H9 (cell line): ENCODE measurements around the gene LUZP2. TPM values are rescaled to one million over a fixed set of nuclear protein-coding genes. Genes with fewer than 3 reads are reported as not detected.

Experiments
- DNase-seq: peaks from one replicate; pipeline ENCODE4 v3.0.0-alpha.2; 2017
- H2AFZ ChIP-seq: one replicate; pipeline ENCODE4 v1.6.1; 2013; ENCODE audit warnings: mild to moderate bottlenecking, low read length, control low read depth, moderate library complexity
- H2AK5ac ChIP-seq: 2 replicates; pipeline ENCODE4 v1.6.1; 2013; ENCODE audit warnings: low read length, control low read depth, mixed read lengths; ENCODE audit not compliant: insufficient read length
- H2BK120ac ChIP-seq: one replicate; pipeline ENCODE4 v1.6.1; 2013; ENCODE audit warnings: low read depth, mild to moderate bottlenecking, low read length, control low read depth, inconsistent platforms; ENCODE audit not compliant: poor library complexity, severe bottlenecking
- H2BK12ac ChIP-seq: 2 replicates; pipeline ENCODE4 v1.6.1; 2013; ENCODE audit warnings: low read length, control low read depth, mixed read lengths, low read depth; ENCODE audit not compliant: insufficient read length
- H2BK15ac ChIP-seq: 2 replicates; pipeline ENCODE4 v1.6.1; 2013; ENCODE audit warnings: low read depth, low read length, control low read depth
- H2BK20ac ChIP-seq: one replicate; pipeline ENCODE4 v1.6.1; 2013; ENCODE audit warnings: low read depth, mild to moderate bottlenecking, low read length, control low read depth, inconsistent platforms; ENCODE audit not compliant: poor library complexity, severe bottlenecking
- H2BK5ac ChIP-seq: 2 replicates; pipeline ENCODE4 v1.6.1; 2013; ENCODE audit warnings: low read length, control low read depth, mixed read lengths; ENCODE audit not compliant: insufficient read length
- H3K14ac ChIP-seq: 2 replicates; pipeline ENCODE4 v1.6.1; 2013; ENCODE audit warnings: low read length, control low read depth; ENCODE audit not compliant: insufficient read depth
- H3K18ac ChIP-seq: 2 replicates; pipeline ENCODE4 v1.6.1; 2013; ENCODE audit warnings: low read depth, mild to moderate bottlenecking, mixed read lengths, low read length, control low read depth; ENCODE audit not compliant: insufficient read length
- H3K23ac ChIP-seq: 2 replicates; pipeline ENCODE4 v1.6.1; 2013; ENCODE audit warnings: low read length, control low read depth, mixed read lengths, low read depth; ENCODE audit not compliant: insufficient read length
- H3K23me2 ChIP-seq: 2 replicates; pipeline ENCODE4 v1.6.1; 2013; ENCODE audit warnings: low read depth, mild to moderate bottlenecking, mixed read lengths, low read length, control low read depth; ENCODE audit not compliant: insufficient read length, poor library complexity, severe bottlenecking
- H3K27ac ChIP-seq: 2 replicates; pipeline ENCODE4 v1.5.1; 2013; ENCODE audit warnings: low read length, control low read depth, mixed read lengths, low read depth; ENCODE audit not compliant: insufficient read length
- H3K27me3 ChIP-seq: 2 replicates; pipeline ENCODE4 v1.6.1; 2013; ENCODE audit warnings: low read length, control low read depth, inconsistent platforms; ENCODE audit not compliant: insufficient read depth
- H3K4ac ChIP-seq: 2 replicates; pipeline ENCODE4 v1.6.1; 2013; ENCODE audit warnings: low read depth, mild to moderate bottlenecking, control low read depth, inconsistent platforms, low read length, moderate library complexity
- H3K4me1 ChIP-seq: 2 replicates; pipeline ENCODE4 v1.6.1; 2013; ENCODE audit warnings: low read length, control low read depth, inconsistent platforms; ENCODE audit not compliant: insufficient read depth
- H3K4me2 ChIP-seq: 2 replicates; pipeline ENCODE4 v1.6.1; 2013; ENCODE audit warnings: low read length, control low read depth, mixed read lengths; ENCODE audit not compliant: insufficient read length, insufficient read depth
- H3K56ac ChIP-seq: 2 replicates; pipeline ENCODE4 v1.6.1; 2013; ENCODE audit warnings: low read depth, mild to moderate bottlenecking, mixed read lengths, low read length, control low read depth; ENCODE audit not compliant: insufficient read length
- H3K79me1 ChIP-seq: 2 replicates; pipeline ENCODE4 v1.6.1; 2013; ENCODE audit warnings: low read depth, mild to moderate bottlenecking, moderate library complexity, low read length, control low read depth, inconsistent platforms; ENCODE audit not compliant: insufficient read depth, poor library complexity, severe bottlenecking
- H3K79me2 ChIP-seq: 2 replicates; pipeline ENCODE4 v1.6.1; 2013; ENCODE audit warnings: low read length, control low read depth, inconsistent platforms; ENCODE audit not compliant: insufficient read depth
- H3K9ac ChIP-seq: 2 replicates; pipeline ENCODE4 v1.6.1; 2013; ENCODE audit warnings: low read length, control low read depth, mixed read lengths; ENCODE audit not compliant: insufficient read length; ENCODE audit errors: extremely low read depth
- H3K9me3 ChIP-seq: one replicate; pipeline ENCODE4 v1.6.1; 2013; ENCODE audit warnings: low read depth, low read length, inconsistent platforms; ENCODE audit not compliant: control insufficient read depth
- H3T11ph ChIP-seq: one replicate; pipeline ENCODE4 v1.6.1; 2013; ENCODE audit warnings: mild to moderate bottlenecking, low read length, control low read depth, inconsistent platforms
- H4K20me1 ChIP-seq: one replicate; pipeline ENCODE4 v1.6.1; 2013; ENCODE audit not compliant: control insufficient read depth, insufficient read length, insufficient read depth
- H4K5ac ChIP-seq: 2 replicates; pipeline ENCODE4 v1.6.1; 2013; ENCODE audit warnings: low read depth, mild to moderate bottlenecking, mixed read lengths, low read length, control low read depth; ENCODE audit not compliant: insufficient read length
- H4K8ac ChIP-seq: replicated peaks from 2 replicates; pipeline ENCODE4 v1.6.1; 2013; ENCODE audit warnings: low read length, control low read depth, mixed read lengths, low read depth; ENCODE audit not compliant: insufficient read length
- H4K91ac ChIP-seq: 2 replicates; pipeline ENCODE4 v1.6.1; 2013; ENCODE audit warnings: low read depth, mild to moderate bottlenecking, moderate library complexity, mixed read lengths, low read length, control low read depth; ENCODE audit not compliant: insufficient read length
- H3K27ac Mint-ChIP-seq, 3 experiments: 2 replicates in 2 of 3; 3 replicates in 1 of 3; pipeline ENCODE4 v1.8.0; 2020 to 2021; ENCODE audit warnings: mixed read lengths in 3 of 3, mild to moderate bottlenecking in 1 of 3, moderate library complexity in 1 of 3
- H3K27me3 Mint-ChIP-seq: 2 replicates; pipeline ENCODE4 v1.8.0; 2021; ENCODE audit warnings: low read depth, mild to moderate bottlenecking, moderate library complexity, mixed read lengths
- H3K36me3 Mint-ChIP-seq, 3 experiments: 2 replicates in 2 of 3; 3 replicates in 1 of 3; pipeline ENCODE4 v1.8.0; 2020 to 2021; ENCODE audit warnings: low read depth in 3 of 3, mixed read lengths in 3 of 3; ENCODE audit not compliant: insufficient read depth in 1 of 3
- H3K4me1 Mint-ChIP-seq, 2 experiments: 2 replicates each; pipeline ENCODE4 v1.8.0; 2020; ENCODE audit warnings: mixed read lengths in 2 of 2
- H3K4me3 Mint-ChIP-seq, 2 experiments: 2 replicates in 1 of 2; 3 replicates in 1 of 2; pipeline ENCODE4 v1.8.0; 2020 to 2021; ENCODE audit warnings: mild to moderate bottlenecking in 2 of 2, mixed read lengths in 2 of 2, moderate library complexity in 1 of 2
- H3K9me3 Mint-ChIP-seq, 2 experiments: 2 replicates in 1 of 2; 3 replicates in 1 of 2; pipeline ENCODE4 v1.8.0; 2020; ENCODE audit warnings: mild to moderate bottlenecking in 2 of 2, mixed read lengths in 2 of 2, moderate library complexity in 1 of 2
- WGBS: extraction: QIAGEN DNeasy Blood & Tissue Kit; methylation state at CpG from one replicate; pipeline ENCODE4 v1.1.7; 2013; ENCODE audit warnings: missing lambda C conversion rate, low lambda C conversion rate, mixed read lengths; ENCODE audit not compliant: insufficient read length; ENCODE audit errors: extremely low coverage; 5-methylcytosine and 5-hydroxymethylcytosine counted together
- total RNA-seq: library from RNA; stranded (reverse); gene quantifications from 2 replicates; pipeline ENCODE4 v1.2.1, GENCODE V29; 2021
- TF ChIP-seq, protein P1 (sequence below): fragments of 200-600 bp; sonication (generic); conservative IDR thresholded peaks from 3 replicates; pipeline ENCODE4 v1.8.0; 2021; ENCODE audit warnings: antibody characterized with exemption, mild to moderate bottlenecking

Gene LUZP2
- total RNA-seq, 1 experiment from 2014 or later = 25.4 TPM

DNA sequence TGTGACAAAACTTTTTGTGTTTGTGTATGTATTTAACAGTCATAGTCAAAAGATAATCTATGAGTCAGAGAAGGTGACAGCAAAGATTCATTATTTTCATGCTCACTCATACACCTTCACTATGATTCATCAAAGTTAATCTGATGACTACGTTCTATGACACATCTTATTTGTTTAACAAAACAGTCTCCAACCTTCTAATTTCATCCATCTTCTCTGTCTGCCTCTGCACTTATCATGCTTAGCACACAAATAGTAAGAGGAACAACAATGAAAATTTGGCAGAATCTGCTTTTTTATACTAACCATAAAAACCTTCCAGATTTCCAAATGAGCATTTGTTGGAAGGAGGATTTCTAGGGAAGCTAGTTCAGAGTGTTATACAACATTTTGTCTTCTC is 568.9 kb downstream of the LUZP2 start:
- Mint-ChIP-seq H3K4me1 (peaks cover 2 to 5% of the 10 kb centered on the region in 2 experiments; a peak in 3 of 4 replicates), H3K9me3 (peaks cover 2 to 6% of the 10 kb centered on the region in 2 experiments; a peak in 2 of 5 replicates), H3K27me3 (no peaks in the 10 kb centered on the region), H3K4me3 (no peak overlapping the region), H3K27ac (no peak overlapping the region), H3K36me3 (peaks cover 0 to 8% (median 7%) of the 10 kb centered on the region in 3 experiments; a peak in 3 of 7 replicates)
- Histone ChIP-seq H3K23ac (no peak overlapping the region), H3K9ac (no peak overlapping the region), H3T11ph (no peak overlapping the region), H2BK5ac (no peak overlapping the region), H3K14ac (no peak overlapping the region), H4K20me1 (no peaks in the 10 kb centered on the region), H2BK15ac (no peak overlapping the region), H3K56ac (no peak overlapping the region), H3K4me2 (no peak overlapping the region), H2AK5ac (no peak overlapping the region), H2BK12ac (no peak overlapping the region), H4K8ac (no peak overlapping the region), H2AFZ (no peak overlapping the region), H3K23me2 (no peaks in the 10 kb centered on the region), H3K27ac (no peak overlapping the region), H3K79me2 (no peaks in the 10 kb centered on the region), H3K9me3 (no peaks in the 10 kb centered on the region), H2BK20ac (no peak overlapping the region), H2BK120ac (no peak overlapping the region), H3K79me1 (no peaks in the 10 kb centered on the region), H3K4ac (no peak overlapping the region), H3K18ac (no peak overlapping the region), H3K4me1 (no peaks in the 10 kb centered on the region), H3K27me3 (no peaks in the 10 kb centered on the region), H4K91ac (no peak overlapping the region), H4K5ac (no peak overlapping the region)
- TF ChIP-seq, protein P1, sequence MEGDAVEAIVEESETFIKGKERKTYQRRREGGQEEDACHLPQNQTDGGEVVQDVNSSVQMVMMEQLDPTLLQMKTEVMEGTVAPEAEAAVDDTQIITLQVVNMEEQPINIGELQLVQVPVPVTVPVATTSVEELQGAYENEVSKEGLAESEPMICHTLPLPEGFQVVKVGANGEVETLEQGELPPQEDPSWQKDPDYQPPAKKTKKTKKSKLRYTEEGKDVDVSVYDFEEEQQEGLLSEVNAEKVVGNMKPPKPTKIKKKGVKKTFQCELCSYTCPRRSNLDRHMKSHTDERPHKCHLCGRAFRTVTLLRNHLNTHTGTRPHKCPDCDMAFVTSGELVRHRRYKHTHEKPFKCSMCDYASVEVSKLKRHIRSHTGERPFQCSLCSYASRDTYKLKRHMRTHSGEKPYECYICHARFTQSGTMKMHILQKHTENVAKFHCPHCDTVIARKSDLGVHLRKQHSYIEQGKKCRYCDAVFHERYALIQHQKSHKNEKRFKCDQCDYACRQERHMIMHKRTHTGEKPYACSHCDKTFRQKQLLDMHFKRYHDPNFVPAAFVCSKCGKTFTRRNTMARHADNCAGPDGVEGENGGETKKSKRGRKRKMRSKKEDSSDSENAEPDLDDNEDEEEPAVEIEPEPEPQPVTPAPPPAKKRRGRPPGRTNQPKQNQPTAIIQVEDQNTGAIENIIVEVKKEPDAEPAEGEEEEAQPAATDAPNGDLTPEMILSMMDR = no peak
- no peak for DNase-seq
- WGBS = no CpG with 5 or more reads among the region's 1 CpG
